Measurements from ENCODE around the gene RNF40.

RNF40 gene

GRCh38 chr16:30786115-30786935 lies 24.2 kb downstream of the RNF40 start:
- H3K4me1 ChIP-seq (ENCODE audit: insufficient read depth, low read length): peaks cover 24% of the 10 kb centered on the region
- H3K36me3 ChIP-seq (ENCODE audit: insufficient read depth, low read length): peaks cover 22% of the 10 kb centered on the region
- H3K4me3 ChIP-seq (ENCODE audit: low read depth in 1 of 2, low read length in 2 of 2): peak overlapping the region; percentile 45 to 80; a peak in 3 of 4 replicates
- no peaks in the 10 kb centered on the region; the same call in 1 of the 2 replicates for H4K20me1 ChIP-seq (ENCODE audit: insufficient read depth, low read length)
- H3K4me2 ChIP-seq (ENCODE audit: insufficient read depth, low read length): peak overlapping the region; percentile 71
- H3K79me2 ChIP-seq (ENCODE audit: insufficient read depth, low read length): peaks cover 5% of the 10 kb centered on the region
- peak; percentile 35 for DNase-seq
- ATAC-seq (ENCODE audit: insufficient read depth, low read depth): peak; percentile 68
- no peak for TF ChIP-seq CTCF (IDR thresholded peaks at IDR 0.05; ENCODE audit: borderline replicate concordance, extremely low read depth, low read length, poor library complexity, severe bottlenecking)
- peak; percentile 49 for TF ChIP-seq EZH2 (IDR thresholded peaks at IDR 0.05; ENCODE audit: borderline replicate concordance, low read depth, low read length, severe bottlenecking)
- no peaks in the 10 kb centered on the region for H3K9me3 ChIP-seq (ENCODE audit: insufficient read depth, low read length, severe bottlenecking)
- H3K9ac ChIP-seq (ENCODE audit: low read depth, low read length): peak overlapping the region; percentile 78
- peaks cover 5% of the 10 kb centered on the region for H3K27me3 ChIP-seq (ENCODE audit: insufficient read depth, low read length, poor library complexity)
- peak overlapping the region; percentile 53; the same call in 1 of the 2 replicates for H3K27ac ChIP-seq (ENCODE audit: low read length)
- peak overlapping the region; percentile 92 for H2AFZ ChIP-seq (ENCODE audit: low read depth, low read length)

- H3K27me3 ChIP-seq (ENCODE audit: insufficient read depth, low read length, poor library complexity): peaks cover 5% of the 10 kb centered on the region
- H3K4me2 ChIP-seq (ENCODE audit: insufficient read depth, low read length): peak within 1 kb of the TSS; percentile 71
- no peaks in the 10 kb centered on the region for H4K20me1 ChIP-seq (ENCODE audit: insufficient read depth, low read length)
- peak within 1 kb of the TSS; percentile 78 for H3K9ac ChIP-seq (ENCODE audit: low read depth, low read length)
- no peaks in the 10 kb centered on the region for H3K9me3 ChIP-seq (ENCODE audit: insufficient read depth, low read length, severe bottlenecking)
- peaks cover 5% of the 10 kb centered on the region for H3K79me2 ChIP-seq (ENCODE audit: insufficient read depth, low read length)
- DNase-seq (peak; percentile 39), ATAC-seq (ENCODE audit: insufficient read depth, low read depth) (peak; percentile 61)
- H2AFZ ChIP-seq (ENCODE audit: low read depth, low read length): peak within 1 kb of the TSS; percentile 92
- TF ChIP-seq CTCF (IDR thresholded peaks at IDR 0.05; ENCODE audit: borderline replicate concordance, extremely low read depth, low read length, poor library complexity, severe bottlenecking) (no peak), EZH2 (IDR thresholded peaks at IDR 0.05; ENCODE audit: borderline replicate concordance, low read depth, low read length, severe bottlenecking) (no peak)
- H3K4me1 ChIP-seq (ENCODE audit: insufficient read depth, low read length): peaks cover 24% of the 10 kb centered on the region
- peak within 1 kb of the TSS; percentile 59; the same call in 1 of the 2 replicates for H3K27ac ChIP-seq (ENCODE audit: low read length)
- H3K4me3 ChIP-seq (ENCODE audit: low read depth in 1 of 2, low read length in 2 of 2): peak within 1 kb of the TSS; percentile 45 to 80; a peak in 3 of 4 replicates
- peaks cover 17% of the 10 kb centered on the region for H3K36me3 ChIP-seq (ENCODE audit: insufficient read depth, low read length)
These were observed 25.0 kb downstream of the RNF40 start, which contains the start of gene ZNF629 for GRCh38 chr16:30786936-30787612. ZNF629 (minus strand) TSS chr16:30787205; CDS start chr16:30784482, 2,723 bp downstream.

GRCh38 chr16:30787613-30788378 lies 25.7 kb downstream of the RNF40 start:
- TF ChIP-seq EZH2 (IDR thresholded peaks at IDR 0.05; ENCODE audit: borderline replicate concordance, low read depth, low read length, severe bottlenecking) (no peak), CTCF (IDR thresholded peaks at IDR 0.05; ENCODE audit: borderline replicate concordance, extremely low read depth, low read length, poor library complexity, severe bottlenecking) (no peak)
- H3K9me3 ChIP-seq (ENCODE audit: insufficient read depth, low read length, severe bottlenecking): no peaks in the 10 kb centered on the region
- no peak for ATAC-seq (ENCODE audit: insufficient read depth, low read depth)

More at GRCh38 chr16:30787613-30788378, 25.7 kb downstream of the RNF40 start:
- Histone ChIP-seq H3K27me3 (ENCODE audit: insufficient read depth, low read length, poor library complexity) (peaks cover 5% of the 10 kb centered on the region), H3K4me1 (ENCODE audit: insufficient read depth, low read length) (peaks cover 24% of the 10 kb centered on the region), H4K20me1 (ENCODE audit: insufficient read depth, low read length) (no peaks in the 10 kb centered on the region), H3K27ac (ENCODE audit: low read length) (no peak overlapping the region), H2AFZ (ENCODE audit: low read depth, low read length) (peak overlapping the region; percentile 92), H3K36me3 (ENCODE audit: insufficient read depth, low read length) (peaks cover 10% of the 10 kb centered on the region), H3K79me2 (ENCODE audit: insufficient read depth, low read length) (peaks cover 5% of the 10 kb centered on the region), H3K4me2 (ENCODE audit: insufficient read depth, low read length) (peak overlapping the region; percentile 71), H3K9ac (ENCODE audit: low read depth, low read length) (peak overlapping the region; percentile 78), H3K4me3 (ENCODE audit: low read depth in 1 of 2, low read length in 2 of 2) (peak overlapping the region in 1 of 2 experiments; percentile 80; a peak in 3 of 4 replicates)
- no peak for DNase-seq
